Measurements from ENCODE around the gene ADAMTS14.
"Not testable (repeated sequence)": the region's sequence is repeated elsewhere in the genome, so short reads cannot be mapped to it uniquely, and the experiment has no call there.

Gene ADAMTS14

DNA sequence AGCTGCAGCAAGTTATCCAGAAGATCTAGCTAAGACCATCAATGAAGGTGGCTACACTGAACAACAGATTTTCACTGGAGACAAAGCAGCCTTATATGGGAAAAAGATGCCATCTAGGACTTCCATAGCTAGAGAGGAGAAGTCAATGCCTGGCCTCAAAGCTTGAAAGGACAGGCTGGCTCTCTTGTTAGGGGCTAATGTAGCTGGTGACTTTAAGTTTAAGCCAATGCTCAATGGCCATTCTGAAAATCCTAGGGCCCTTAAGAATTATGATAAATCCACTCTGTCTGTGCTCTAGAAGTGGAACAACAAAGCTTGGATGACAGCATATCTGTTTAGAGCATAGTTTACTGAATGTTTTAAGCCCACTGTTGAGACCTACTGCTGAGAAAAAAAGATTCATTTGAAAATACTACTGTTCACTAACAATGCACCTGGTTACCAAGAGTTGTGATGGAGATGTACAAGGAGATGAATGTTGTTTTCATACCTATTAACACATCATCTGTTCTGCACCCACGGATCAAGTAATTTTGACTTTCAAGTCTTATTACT lies 13.6 kb upstream of the ADAMTS14 start:
- no peak for DNase-seq

DNA sequence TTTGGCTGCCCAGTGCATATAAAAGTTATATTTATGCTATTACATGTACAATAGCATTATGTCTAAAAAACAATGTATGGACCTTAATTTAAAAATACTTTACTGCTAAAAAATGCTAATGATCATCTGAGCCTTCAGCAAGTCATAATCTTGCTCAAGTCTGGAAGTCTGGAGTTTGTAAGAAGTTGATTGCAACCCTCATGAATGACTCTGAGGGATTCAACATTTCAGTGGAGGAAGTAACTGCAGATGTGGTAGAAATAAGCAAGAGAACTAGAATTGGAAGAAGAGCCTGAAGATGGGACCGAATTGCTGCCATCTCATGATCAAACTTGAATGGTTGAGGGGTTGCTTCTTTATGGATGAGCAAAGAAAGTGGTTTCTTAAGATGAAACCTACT lies 13.0 kb upstream of the ADAMTS14 start:
- DNase-seq, result no peak

DNA sequence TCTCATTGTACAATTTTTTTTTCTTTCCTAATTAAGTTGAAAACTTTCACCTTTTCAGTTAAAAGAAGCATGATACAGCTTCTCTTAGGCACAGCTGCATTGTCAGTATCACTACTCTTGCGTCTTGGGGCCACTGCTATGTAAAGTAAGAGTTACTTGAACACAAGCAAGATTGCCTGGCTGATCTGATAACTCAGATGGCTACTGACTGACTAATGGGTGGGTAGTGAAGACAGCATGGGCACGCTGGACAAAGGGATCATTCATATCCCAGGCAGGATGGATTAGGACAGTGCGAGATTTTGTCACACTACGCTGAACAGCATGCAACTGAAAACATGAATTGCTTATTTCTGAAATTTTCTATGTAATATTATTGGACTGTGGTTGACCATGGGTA lies 11.6 kb upstream of the ADAMTS14 start:
- no peak for DNase-seq

DNA sequence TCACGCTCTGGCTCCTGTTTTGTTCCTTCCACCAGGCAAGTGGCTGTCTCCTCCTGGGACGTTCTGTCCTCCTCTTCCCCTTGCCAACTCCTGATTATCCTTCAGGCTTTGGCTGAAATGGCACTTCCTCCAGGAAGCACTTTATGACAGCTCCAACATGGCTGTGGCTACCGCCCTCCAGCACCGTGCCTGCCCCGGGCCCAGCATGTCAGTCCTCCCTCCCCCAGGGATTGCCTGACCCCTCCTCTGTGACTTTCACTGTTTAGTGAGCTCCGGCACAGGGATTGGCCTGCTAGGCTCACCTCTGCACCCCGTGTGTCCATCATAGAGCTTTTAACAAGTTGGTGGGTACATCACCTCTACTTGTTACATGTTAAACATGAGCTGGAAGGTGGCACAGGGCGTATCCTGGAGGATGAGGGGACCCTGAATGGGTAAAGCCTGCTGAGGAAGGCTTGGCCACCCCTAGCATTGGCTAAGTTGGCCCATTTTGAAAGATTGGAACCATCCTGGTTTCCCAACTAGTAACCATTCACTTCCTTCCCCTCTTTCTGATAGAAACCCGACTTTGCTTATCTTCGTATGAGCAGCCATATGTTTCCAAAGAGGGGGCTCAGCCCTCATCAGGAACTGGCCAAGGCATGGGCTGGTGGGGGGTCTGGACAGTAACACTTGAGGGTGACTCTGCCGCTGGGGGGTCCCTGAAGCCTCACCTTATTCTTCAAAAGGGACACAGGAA lies 10.5 kb upstream of the ADAMTS14 start:
- DNase-seq, result no peak

DNA sequence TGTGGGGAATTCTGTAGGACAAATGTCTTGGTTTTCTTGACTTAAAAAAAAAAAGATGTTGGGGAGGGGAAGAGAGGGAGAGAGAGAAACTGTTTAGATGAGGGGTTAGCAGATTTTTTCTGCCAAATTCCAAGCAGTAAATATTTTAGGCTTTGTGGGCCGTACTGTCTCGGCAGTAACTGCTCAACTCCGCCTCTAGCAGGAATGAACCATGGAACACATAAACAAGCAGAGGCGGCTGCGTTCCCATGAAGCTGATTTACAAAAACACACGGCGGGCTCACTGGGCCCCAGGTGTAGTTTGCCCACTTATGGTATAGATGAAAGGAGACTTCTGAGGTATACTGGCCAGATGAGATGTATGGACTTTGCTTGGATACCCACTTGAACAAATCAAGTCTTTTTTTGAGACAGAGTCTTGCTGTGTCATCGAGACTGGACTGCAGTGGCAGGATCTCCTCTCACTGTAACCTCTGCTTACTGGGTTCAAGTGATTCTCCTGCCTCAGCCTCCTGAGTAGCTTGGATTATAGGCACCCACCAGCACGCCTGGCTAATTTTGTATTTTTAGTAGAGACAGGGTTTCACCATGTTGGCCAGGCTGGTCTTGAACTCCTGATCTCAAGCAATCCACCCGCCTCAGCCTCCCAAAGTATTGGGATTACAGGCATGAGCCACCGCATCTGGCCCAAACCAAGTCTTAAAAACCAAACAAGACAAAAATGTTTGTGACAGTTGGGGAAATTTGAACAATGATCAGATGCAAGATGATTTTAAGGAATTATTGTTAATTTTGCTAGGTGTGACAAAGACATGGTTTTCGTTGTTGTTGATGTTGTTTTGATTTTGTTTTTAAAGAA lies 9.7 kb upstream of the ADAMTS14 start:
- no peak for DNase-seq

DNA sequence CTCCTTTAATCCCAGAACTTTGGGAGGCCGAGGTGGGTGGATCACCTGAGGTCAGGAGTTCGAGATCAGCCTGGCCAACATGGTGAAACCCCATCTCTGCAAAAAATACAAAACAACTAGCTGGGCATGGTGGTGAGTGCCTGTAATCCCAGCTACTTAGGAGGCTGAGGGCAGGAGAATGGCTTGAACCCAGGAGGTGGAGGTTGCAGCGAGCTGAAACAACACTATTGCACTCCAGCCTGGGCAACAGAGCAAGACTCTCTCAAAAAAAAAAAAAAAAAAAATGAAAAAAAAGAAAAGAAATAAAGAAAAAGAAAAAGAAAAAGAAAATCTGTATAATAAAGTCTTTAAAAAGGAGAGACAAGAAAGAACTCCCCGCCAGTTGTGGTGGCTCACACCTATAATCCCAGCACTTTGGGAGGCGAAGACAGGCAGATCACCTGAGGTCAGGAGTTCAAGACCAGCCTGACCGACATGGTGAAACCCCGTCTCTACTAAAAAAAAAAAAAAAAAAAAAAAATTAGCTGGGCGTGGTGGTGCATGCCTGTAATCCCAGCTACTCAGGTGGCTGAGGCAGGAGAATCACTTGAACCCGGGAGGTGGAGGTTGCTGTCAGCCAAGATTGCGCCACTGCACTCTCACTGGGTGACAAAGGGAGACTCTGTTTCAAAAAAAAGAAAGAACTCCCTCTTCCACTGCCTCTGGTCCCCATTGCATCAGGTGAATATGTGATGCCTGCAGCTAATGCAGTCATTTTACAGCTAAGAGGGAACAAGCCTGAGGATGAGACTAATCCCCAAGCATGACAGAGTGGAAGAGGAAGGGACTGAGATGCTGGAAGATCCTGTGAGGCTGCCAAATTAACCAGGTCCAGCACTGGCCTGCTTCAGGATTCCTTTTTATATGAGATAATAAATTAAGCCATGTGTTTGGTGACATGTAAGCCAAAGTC lies 8.6 kb upstream of the ADAMTS14 start:
- not testable (repeated sequence) for DNase-seq

DNA sequence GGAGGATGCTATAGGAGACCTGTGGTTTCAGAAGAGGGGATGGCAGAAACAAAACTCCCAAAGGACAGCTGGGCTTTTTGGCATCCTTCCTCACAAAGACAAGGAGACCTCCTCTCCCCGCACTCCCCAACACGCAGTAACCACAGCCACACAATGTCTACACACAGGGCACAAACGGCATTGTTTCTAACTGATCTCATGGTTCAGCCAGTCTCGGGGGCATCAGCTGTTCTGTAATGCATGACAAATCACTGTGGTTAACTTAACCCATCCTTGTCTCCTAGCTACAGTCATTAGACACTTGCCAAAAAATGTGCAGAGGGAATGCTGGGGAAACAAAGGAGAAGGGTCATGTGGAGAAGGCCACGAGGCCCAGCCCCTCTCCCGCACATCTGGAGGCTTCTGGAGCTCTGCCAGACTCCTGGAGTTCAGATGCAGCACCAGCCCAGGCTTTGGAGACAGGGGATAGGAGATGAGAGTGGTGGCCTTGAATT lies 7.6 kb upstream of the ADAMTS14 start:
- no peak for DNase-seq

DNA sequence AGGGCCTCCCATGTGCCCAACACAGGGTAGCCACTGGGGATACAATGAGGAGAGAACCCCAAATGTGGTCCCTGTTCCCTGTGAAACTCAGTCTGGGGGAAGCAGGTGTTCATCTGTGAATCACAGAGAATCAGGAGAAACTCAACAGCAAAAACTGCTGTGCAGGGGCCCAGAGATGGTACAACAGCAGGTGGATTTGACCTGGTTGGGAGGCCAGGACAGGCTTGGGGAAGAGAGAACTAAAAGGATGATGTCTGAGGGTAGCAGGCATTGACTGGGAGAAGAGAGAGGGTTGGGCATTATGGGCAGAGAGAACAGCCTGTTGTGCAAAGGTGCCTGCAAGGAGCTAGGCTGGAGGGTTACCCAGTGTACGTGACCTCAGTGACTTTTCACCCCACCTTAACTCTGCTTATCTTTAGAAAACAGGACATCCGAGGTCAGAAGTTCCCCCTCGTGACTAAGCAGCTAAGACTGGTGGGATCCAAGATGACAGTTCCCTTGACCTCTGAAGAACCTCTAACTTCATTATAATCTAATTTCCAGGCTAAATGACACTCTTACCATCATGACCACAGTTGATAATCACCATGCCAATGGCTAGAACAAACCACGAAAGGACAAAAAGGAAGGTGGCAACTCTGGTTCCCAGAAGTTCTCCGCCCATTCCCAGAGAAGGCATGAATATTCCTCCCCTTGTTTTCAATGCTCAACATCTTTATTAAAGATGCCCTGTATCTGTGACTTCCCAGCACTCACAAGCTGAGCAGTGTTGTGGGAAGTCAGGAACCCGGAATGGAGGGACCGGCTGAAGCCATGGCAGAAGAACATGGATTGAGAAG lies 5.1 kb upstream of the ADAMTS14 start:
- DNase-seq, result no peak

DNA sequence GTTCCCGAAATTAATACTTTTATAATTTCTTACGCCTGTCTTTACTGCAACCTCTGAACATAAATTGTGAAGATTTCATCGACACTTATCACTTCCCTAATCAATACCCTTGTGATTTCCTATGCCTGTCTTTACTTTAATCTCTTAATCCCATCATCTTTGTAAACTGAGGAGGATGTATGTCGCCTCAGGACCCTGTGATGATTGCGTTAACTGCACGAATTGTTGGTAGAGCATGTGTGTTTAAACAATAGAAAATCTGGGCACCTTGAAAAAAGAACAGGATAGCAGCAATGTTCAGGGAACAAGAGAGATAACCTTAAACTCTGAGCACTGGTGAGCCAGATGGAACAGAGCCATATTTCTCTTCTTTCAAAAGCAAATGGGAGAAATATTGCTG lies 4.5 kb upstream of the ADAMTS14 start:
- not testable (repeated sequence) for DNase-seq

DNA sequence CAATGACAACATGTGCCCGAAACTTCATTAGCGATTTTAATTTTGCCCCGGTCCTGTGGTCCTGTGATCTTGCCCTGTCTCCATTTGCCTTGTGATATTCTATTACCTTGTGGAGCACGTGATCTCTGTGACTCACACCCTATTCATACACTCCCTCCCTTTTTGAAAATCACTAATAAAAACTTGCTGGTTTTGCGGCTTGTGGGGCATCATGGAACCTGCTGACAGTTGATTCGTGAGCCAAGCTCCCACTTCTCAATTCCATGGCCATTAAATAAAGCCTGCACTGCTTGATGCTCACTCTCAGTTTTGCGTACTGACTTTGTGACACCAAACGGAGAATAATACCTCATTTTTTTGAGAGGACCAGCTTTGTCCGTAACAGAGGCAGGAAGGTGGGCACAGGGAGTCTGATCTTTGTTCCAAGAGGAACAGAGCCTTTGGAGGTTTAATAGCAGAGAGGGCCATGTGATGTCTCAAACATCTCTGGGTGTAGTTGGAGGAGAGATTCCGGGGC lies 3.8 kb upstream of the ADAMTS14 start:
- DNase-seq, result no peak

DNA sequence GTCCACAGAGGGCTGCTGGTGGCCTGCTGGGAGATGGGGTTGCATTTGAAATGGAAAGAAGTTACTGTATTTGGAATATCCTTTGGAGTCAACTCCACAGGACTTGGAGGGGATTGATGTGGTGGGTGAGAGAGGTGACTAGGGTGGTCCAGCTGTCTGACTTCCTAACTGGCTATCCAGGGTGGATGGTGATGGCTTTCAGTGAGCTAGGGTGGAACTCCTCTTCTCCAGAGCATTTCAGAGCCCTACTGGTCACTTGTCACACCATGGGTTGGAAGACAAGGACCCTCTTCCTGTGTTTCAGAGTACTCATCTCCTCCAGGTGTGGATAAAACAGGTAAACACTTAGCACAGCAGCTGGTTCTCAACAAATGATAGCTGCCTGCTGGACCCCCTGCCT lies 3.3 kb upstream of the ADAMTS14 start:
- DNase-seq, result no peak

DNA sequence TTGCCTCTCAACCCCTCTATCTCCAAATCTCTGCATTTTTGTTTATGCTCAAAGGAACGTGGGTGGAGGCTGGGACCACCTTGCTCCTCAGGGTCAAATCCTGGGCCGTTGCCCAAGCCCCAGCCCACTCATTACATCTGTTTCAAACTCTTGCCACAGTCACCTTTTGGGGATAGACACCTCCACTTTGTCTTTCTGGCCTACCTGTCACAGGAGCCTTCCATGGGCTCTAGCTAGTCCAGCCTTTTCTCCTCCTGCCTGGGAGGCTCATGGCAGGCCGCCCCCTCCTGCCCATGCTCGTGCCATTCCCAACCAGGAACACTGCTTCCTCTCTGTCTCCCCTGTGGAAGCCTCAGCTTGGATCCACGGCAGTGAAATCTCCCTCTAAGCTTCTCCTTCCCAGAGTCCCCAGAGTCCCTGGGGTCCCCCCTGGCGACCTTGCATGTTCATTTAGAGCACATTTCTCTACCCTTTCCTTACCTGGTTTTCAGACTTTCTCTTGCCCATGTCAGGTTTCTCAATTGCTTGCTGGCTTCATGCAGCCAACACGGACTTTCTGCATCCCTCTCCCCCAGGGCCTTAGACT lies 2.5 kb upstream of the ADAMTS14 start:
- no peak for DNase-seq

DNA sequence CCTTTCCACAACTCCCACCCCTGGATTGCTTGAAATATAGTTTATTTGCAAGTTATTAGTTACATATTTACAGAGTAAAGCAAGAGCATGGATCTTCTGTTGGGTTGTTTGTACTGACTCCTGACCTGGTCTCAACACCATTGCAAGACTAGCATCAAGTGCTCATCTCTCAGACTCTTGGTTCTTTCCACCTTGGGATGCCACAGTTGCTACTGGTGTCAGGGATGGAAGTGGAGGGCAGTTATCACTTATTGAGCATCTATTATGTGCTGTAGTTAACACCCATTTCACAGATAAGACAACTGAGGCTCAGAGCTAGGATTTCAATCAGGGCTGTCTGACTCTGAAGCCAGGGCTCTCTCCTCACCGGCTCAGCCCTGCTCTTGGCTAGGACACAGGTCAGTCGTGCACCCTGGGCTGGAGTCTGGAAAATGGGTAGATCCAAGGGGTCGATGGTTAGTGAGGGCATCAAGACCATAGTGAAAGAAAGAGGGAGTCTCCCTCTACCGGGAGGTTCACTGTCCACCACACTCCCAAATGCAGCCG lies 614 bp upstream of the ADAMTS14 start:
- DNase-seq, result no peak

DNA sequence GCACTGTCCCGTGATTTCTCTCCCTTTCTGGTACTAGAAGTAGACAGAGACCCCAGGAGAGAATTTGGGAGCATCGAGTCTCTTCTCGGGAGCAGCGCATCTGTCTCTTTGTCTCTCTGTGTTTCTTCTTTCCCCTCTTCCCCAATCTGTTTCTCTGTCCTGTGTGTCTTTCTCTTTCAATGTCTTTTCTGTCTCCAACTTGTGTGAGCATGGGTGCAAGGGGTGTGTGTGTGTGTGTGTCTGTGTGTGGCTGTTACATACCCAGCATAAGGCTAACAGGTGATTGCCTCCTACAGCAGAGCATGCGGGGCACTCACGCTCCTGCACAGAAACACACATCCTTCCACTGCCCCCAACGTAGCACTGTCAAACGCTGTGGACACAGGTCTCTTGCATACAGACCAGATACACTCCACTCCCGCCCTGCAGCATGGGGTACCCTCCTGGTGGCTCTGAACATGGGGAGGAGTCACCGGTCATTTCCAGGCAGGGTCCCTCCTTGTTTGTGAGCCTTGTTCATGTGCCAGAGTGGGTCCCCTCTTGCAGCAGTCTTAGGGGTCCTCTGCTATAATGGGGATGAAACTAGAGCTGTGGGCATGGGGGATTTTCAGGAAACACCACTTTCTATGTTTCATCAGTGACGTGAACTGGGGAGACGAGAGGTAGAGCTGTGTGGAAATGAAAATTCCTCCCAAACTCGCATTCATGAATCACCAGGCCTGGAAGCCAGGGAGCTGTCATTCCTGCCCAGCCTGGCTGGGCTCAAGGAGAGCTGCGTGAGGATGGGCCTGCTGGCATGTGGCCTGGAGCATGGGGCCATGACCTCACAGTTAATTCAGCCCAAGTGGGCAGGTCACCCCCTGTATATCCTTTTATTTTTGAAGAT lies 980 bp downstream of the ADAMTS14 start:
- DNase-seq, result no peak

DNA sequence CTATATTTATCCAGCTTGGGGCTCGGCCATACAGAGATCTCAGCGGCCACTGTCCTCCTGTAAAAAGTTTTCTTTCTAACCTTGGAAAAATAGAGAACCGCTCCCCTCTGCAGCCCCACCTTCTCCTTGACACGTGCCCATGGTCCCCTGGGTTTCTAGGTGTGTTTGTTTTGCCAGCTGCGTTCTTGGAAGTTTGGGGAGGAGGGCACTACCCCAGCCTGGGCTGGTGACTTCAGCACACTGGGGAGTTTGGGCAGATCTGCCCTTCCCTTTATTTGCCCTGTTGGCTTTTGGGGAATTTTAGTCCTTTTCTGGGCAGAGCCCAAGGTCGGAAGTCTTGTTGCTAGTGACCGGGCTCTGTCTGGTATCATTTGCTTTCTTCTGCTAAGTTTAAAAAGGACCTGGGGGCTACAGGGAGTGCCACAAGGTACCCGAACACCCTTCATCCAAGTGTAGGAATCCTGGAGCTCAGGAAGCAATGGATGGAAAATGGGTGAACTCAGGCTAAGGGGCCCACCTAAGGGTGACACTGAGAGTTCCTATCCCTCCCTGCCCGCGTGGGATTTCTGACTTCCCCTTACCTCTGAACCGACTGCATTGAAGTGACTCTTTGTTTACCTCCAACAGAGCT lies 1.7 kb downstream of the ADAMTS14 start:
- DNase-seq, result no peak

DNA sequence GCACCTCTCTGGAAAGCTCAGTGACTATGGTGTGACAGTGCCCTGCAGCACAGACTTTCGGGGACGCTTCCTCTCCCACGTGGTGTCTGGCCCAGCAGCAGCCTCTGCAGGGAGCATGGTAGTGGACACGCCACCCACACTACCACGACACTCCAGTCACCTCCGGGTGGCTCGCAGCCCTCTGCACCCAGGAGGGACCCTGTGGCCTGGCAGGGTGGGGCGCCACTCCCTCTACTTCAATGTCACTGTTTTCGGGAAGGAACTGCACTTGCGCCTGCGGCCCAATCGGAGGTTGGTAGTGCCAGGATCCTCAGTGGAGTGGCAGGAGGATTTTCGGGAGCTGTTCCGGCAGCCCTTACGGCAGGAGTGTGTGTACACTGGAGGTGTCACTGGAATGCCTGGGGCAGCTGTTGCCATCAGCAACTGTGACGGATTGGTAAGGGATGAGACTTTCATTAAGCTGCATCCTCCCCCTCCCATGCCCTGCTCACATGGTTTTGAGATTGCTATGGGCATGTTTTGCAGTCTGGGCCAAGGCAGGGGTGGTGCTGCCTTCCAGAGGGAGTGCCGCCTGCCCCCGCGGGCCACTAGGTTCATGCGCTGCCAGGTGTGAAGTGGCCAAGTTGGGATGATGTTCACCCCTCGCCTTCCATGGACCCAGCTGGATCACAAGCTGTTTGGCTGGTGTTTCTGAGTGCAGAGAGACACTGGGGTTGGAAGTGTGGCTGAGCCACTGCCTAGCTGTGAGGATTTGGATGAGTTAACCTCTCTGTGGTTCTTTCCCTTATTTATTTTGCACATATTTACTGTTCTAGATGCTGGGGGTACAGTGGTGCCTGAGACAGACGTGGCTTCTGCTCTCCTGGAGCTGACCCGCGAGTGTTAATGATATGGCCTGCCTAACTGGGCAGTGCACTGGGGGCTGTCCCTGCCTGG lies 2.5 kb downstream of the ADAMTS14 start:
- no peak for DNase-seq

DNA sequence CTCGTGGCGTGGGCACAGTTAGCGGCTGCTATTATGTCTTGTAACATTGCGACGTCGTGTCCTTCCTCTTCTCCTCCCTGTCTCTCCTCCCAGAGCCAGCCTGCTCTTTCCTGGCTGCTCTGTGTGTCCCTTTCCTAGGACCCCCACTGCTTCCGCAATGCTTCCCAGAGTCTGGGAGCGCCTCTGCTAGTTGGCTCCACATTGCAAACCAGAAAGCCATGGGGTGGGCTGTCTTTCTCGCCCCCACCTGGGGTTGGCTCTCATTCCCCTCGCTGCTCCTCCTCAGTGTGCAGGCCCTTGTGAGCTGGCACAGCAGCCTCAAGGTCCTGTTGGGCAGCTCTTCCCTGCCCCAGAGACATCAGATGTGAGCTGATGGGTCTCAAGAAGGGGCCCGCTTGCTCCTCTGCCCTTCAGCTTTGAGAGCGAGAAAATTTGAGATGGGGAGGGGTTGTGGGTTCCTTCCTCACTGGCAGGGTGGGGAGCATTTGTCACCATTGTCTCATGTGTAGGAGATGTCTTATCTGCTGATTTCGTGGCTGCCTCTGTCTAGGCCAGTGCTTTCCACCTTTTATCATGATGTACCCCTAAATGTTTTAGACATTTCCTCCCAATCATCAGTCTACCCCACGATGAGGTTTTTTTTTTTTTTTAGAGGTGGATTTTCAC lies 3.3 kb downstream of the ADAMTS14 start:
- DNase-seq, result no peak
